OCI-LY1 (cell line): ENCODE results near the gene CDYL2.

ENCODE experiments used
- H2AFZ ChIP-seq: fragments of 200-600 bp; sonication (generic), shearing (Covaris generic); 2 replicates; pipeline ENCODE4 v1.6.0; 2014; ENCODE audit warnings: antibody characterized with exemption, mild to moderate bottlenecking, low read length
- H3F3A ChIP-seq: fragments of 200-600 bp; sonication (generic), shearing (Covaris generic); 2 replicates; pipeline ENCODE4 v1.6.0; 2014; ENCODE audit warnings: mild to moderate bottlenecking, antibody characterized with exemption, low read length, moderate library complexity; ENCODE audit not compliant: insufficient read depth
- H3K27ac ChIP-seq: fragments of 200-600 bp; sonication (generic); 2 replicates; pipeline ENCODE4 v1.5.1; 2014; ENCODE audit warnings: low read length, mixed run types, mild to moderate bottlenecking, low read depth; ENCODE audit not compliant: poor library complexity, severe bottlenecking
- H3K27me3 ChIP-seq: fragments of 200-600 bp; sonication (generic); 2 replicates; pipeline ENCODE4 v1.6.0; 2014; ENCODE audit warnings: antibody characterized with exemption, mild to moderate bottlenecking, low read length, moderate library complexity; ENCODE audit not compliant: insufficient read depth
- H3K36me3 ChIP-seq: fragments of 200-600 bp; sonication (generic); 2 replicates; pipeline ENCODE4 v1.6.1; 2014; ENCODE audit warnings: mild to moderate bottlenecking, antibody characterized with exemption, low read length, moderate library complexity, mixed read lengths; ENCODE audit not compliant: insufficient read depth
- H3K4me1 ChIP-seq: fragments of 200-600 bp; sonication (generic); 2 replicates; pipeline ENCODE4 v1.5.1; 2014; ENCODE audit warnings: mild to moderate bottlenecking, low read length, moderate library complexity; ENCODE audit not compliant: insufficient read depth, severe bottlenecking
- H3K4me2 ChIP-seq: fragments of 200-600 bp; sonication (generic), shearing (Covaris generic); 2 replicates; pipeline ENCODE4 v1.6.1; 2014; ENCODE audit warnings: low read length
- H3K4me3 ChIP-seq: fragments of 200-600 bp; sonication (generic); 2 replicates; pipeline ENCODE4 v1.5.1; 2014; ENCODE audit warnings: low read length, low read depth, mild to moderate bottlenecking, mixed read lengths; ENCODE audit not compliant: poor library complexity, severe bottlenecking
- H3K79me2 ChIP-seq: fragments of 200-600 bp; shearing (Covaris generic); 2 replicates; pipeline ENCODE4 v1.6.1; 2016; ENCODE audit warnings: mixed run types, low read length, mixed read lengths; ENCODE audit not compliant: insufficient read depth
- H3K9ac ChIP-seq: fragments of 200-600 bp; sonication (generic), shearing (Covaris generic); 2 replicates; pipeline ENCODE4 v1.6.1; 2014; ENCODE audit warnings: mild to moderate bottlenecking, low read length, mixed read lengths
- H3K9me2 ChIP-seq: fragments of 200-600 bp; sonication (generic), shearing (Covaris generic); 2 replicates; pipeline ENCODE4 v1.6.1; 2014; ENCODE audit warnings: low read depth, mild to moderate bottlenecking, low read length, mixed read lengths
- H3K9me3 ChIP-seq: fragments of 200-600 bp; shearing (Covaris generic); 2 replicates; pipeline ENCODE4 v1.6.1; 2014; ENCODE audit warnings: low read length, mixed read lengths
- H4K20me1 ChIP-seq: fragments of 200-600 bp; sonication (generic), shearing (Covaris generic); 2 replicates; pipeline ENCODE4 v1.6.0; 2016; ENCODE audit warnings: mild to moderate bottlenecking, low read length; ENCODE audit not compliant: insufficient read depth
- CTCF ChIP-seq: fragments of 200-600 bp; sonication (generic), shearing (Covaris generic); IDR thresholded peaks from 2 replicates; pipeline ENCODE4 v1.5.1; 2017; ENCODE audit warnings: mild to moderate bottlenecking, antibody characterized with exemption, low read length, moderate library complexity, mixed read lengths
- EZH2 ChIP-seq: fragments of 200-600 bp; sonication (generic), shearing (Covaris generic); IDR thresholded peaks from 2 replicates; pipeline ENCODE4 v1.8.0; 2017; ENCODE audit warnings: borderline replicate concordance, mixed run types, mild to moderate bottlenecking, antibody characterized with exemption, low read length, moderate library complexity, mixed read lengths

The CDYL2 gene

GRCh38 chr16:80656161-80656560 lies 148.2 kb downstream of the CDYL2 start:
- Histone ChIP-seq H3K4me1 (no peaks in the 10 kb centered on the region), H3K36me3 (no peaks in the 10 kb centered on the region; the same call in 1 of the 2 replicates), H3K79me2 (no peaks in the 10 kb centered on the region), H3K4me3 (no peak overlapping the region), H2AFZ (no peak overlapping the region), H4K20me1 (no peaks in the 10 kb centered on the region), H3K27me3 (no peaks in the 10 kb centered on the region), H3F3A (no peaks in the 10 kb centered on the region), H3K4me2 (no peak overlapping the region), H3K27ac (no peak overlapping the region), H3K9me3 (peaks cover 8% of the 10 kb centered on the region; the same call in 1 of the 2 replicates), H3K9me2 (no peaks in the 10 kb centered on the region; the same call in 1 of the 2 replicates), H3K9ac (no peak overlapping the region)
- TF ChIP-seq EZH2 (no peak), CTCF (no peak)

GRCh38 chr16:80655751-80656150 lies 148.6 kb downstream of the CDYL2 start:
- H3K4me3 ChIP-seq = no peak overlapping the region
- peaks cover 8% of the 10 kb centered on the region; the same call in 1 of the 2 replicates for H3K9me3 ChIP-seq
- H3F3A ChIP-seq = no peaks in the 10 kb centered on the region
- TF ChIP-seq EZH2 (no peak), CTCF (no peak)
- H2AFZ ChIP-seq = no peak overlapping the region
- no peak overlapping the region for H3K4me2 ChIP-seq
- no peak overlapping the region for H3K9ac ChIP-seq
- no peaks in the 10 kb centered on the region for H3K79me2 ChIP-seq
- H3K27ac ChIP-seq = no peak overlapping the region
- no peaks in the 10 kb centered on the region for H3K4me1 ChIP-seq
- no peaks in the 10 kb centered on the region; the same call in 1 of the 2 replicates for H3K9me2 ChIP-seq
- H4K20me1 ChIP-seq = no peaks in the 10 kb centered on the region
- no peaks in the 10 kb centered on the region; the same call in 1 of the 2 replicates for H3K36me3 ChIP-seq
- no peaks in the 10 kb centered on the region for H3K27me3 ChIP-seq

- no peak overlapping the region for H3K4me3 ChIP-seq
- H3K27ac ChIP-seq = no peak overlapping the region
- TF ChIP-seq EZH2 (no peak), CTCF (no peak)
- no peaks in the 10 kb centered on the region for H4K20me1 ChIP-seq
- H3K27me3 ChIP-seq = no peaks in the 10 kb centered on the region
- no peaks in the 10 kb centered on the region; the same call in 1 of the 2 replicates for H3K9me3 ChIP-seq
- no peak overlapping the region for H3K4me2 ChIP-seq
- H3K79me2 ChIP-seq = no peaks in the 10 kb centered on the region
- H2AFZ ChIP-seq = no peak overlapping the region
- H3F3A ChIP-seq = no peaks in the 10 kb centered on the region
- H3K36me3 ChIP-seq = no peaks in the 10 kb centered on the region; the same call in 1 of the 2 replicates
- H3K9ac ChIP-seq = no peak overlapping the region
- no peaks in the 10 kb centered on the region; the same call in 1 of the 2 replicates for H3K9me2 ChIP-seq
- no peaks in the 10 kb centered on the region for H3K4me1 ChIP-seq
These were observed 150.1 kb downstream of the CDYL2 start for GRCh38 chr16:80654094-80654862.
